Astrocyte of the cerebellum (primary cell): ENCODE results near the gene KLHL3.

Experiments
- DNase-seq: peaks from one replicate; pipeline ENCODE4 v3.0.0-alpha.2; 2011; ENCODE audit warnings: low read depth
- H3K4me3 ChIP-seq: 2 replicates; pipeline ENCODE4 v1.5.1; 2011; ENCODE audit warnings: mild to moderate bottlenecking, low read depth, low read length, moderate library complexity
- CTCF ChIP-seq: IDR thresholded peaks from 2 replicates; pipeline ENCODE4 v1.5.1; 2012; ENCODE audit warnings: low read length, low read depth, moderate library complexity, mild to moderate bottlenecking; ENCODE audit errors: missing control alignments
- in situ Hi-C: cut with HindIII; loops from 2 replicates; pipeline ENCODE4 v1.10.0; 2017; ENCODE audit warnings: low sequenced_read_pairs

Gene KLHL3

GRCh38 chr5:137570070-137570469 lies 165.8 kb downstream of the KLHL3 start:
- H3K4me3 ChIP-seq = no peak overlapping the region
- TF ChIP-seq CTCF = no peak
- in situ Hi-C loops = no loop called here
- no peak for DNase-seq
